ENCODE data around the gene MOSPD2. TPM values are rescaled to one million over a fixed set of nuclear protein-coding genes. Genes with fewer than 3 reads are reported as not detected.

The MOSPD2 gene
- total and polyA plus RNA-seq, 2 of the 8 experiments (the other 6 are each of a cell fraction or from before 2014, with no cell fraction given): 4.5 to 12.1 TPM

DNA sequence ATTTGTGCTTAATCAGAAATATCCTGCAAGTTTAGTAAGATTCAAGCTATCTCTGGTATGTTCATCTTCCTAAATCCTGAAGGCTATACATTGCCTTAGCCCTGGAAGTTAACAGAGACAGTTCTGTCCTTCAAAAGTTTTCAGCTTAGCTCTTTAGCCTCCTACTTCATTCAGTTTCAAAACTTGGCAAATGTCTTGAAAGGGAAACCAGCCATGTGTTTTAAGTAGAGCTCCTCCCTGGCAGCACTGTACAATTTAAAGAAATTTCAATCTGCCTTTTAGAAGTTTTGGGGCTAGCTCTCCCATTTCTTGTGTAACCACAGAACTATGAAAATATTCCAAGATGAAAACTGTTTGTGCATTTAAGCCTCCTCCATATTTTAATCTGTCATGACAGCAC is 47.4 kb upstream of the MOSPD2 start:
- Histone ChIP-seq H3K79me1 (ENCODE audit: low read depth, low read length) (no peaks in the 10 kb centered on the region), H3K27me3 (replicated peaks in 1 of 4; ENCODE audit: control insufficient read depth in 3 of 4, extremely low read depth in 1 of 4, insufficient read depth in 3 of 4, low read length in 3 of 4) (no peaks in the 10 kb centered on the region), H2BK15ac (ENCODE audit: low read length) (no peak overlapping the region), H3K4ac (replicated peaks; ENCODE audit: insufficient read length, low read depth, low read length) (no peak overlapping the region), H2BK12ac (ENCODE audit: low read depth, low read length) (no peak overlapping the region), H3K23ac (ENCODE audit: insufficient read length) (no peak overlapping the region), H2BK120ac (replicated peaks; ENCODE audit: low read depth, low read length) (no peak overlapping the region), H3K36me3 (ENCODE audit: control insufficient read depth in 2 of 4, insufficient read depth in 4 of 4, low read length in 3 of 4) (no peaks in the 10 kb centered on the region), H3K23me2 (ENCODE audit: low read depth, low read length) (no peaks in the 10 kb centered on the region), H3K4me1 (replicated peaks in 1 of 4; ENCODE audit: control insufficient read depth in 3 of 4, insufficient read depth in 4 of 4, low read length in 3 of 4) (no peaks in the 10 kb centered on the region), H3K56ac (replicated peaks; ENCODE audit: insufficient read length, low read depth, low read length) (no peak overlapping the region), H4K20me1 (replicated peaks in 1 of 2; ENCODE audit: control insufficient read depth in 1 of 2, insufficient read depth in 2 of 2, low read length in 2 of 2) (no peaks in the 10 kb centered on the region), H2BK5ac (ENCODE audit: low read depth, low read length) (no peak overlapping the region), H4K5ac (ENCODE audit: insufficient read length, low read depth, low read length) (no peak overlapping the region), H2BK20ac (ENCODE audit: low read length) (no peak overlapping the region), H2AK5ac (ENCODE audit: low read depth, low read length) (no peak overlapping the region), H3K4me3 (ENCODE audit: extremely low read depth in 1 of 4, insufficient read depth in 2 of 4, low read depth in 3 of 4, low read length in 4 of 4) (no peak overlapping the region), H3K18ac (ENCODE audit: extremely low read depth, low read length) (no peak overlapping the region), H3K9ac (replicated peaks in 1 of 4; ENCODE audit: extremely low read depth in 1 of 4, low read depth in 3 of 4, low read length in 3 of 4) (no peak overlapping the region), H3K9me3 (ENCODE audit: insufficient read depth in 2 of 2, low read depth in 1 of 2, low read length in 1 of 2) (no peaks in the 10 kb centered on the region), H3K14ac (ENCODE audit: insufficient read length) (no peak overlapping the region), H4K91ac (replicated peaks; ENCODE audit: insufficient read length, low read length) (no peak overlapping the region), H2AFZ (ENCODE audit: low read length) (no peak overlapping the region), H3K79me2 (ENCODE audit: control insufficient read depth in 1 of 2, insufficient read depth in 2 of 2, low read length in 2 of 2) (no peaks in the 10 kb centered on the region), H4K8ac (ENCODE audit: extremely low read depth, insufficient read depth, low read length) (no peak overlapping the region), H3K4me2 (ENCODE audit: insufficient read depth in 1 of 2, low read depth in 2 of 2, low read length in 2 of 2) (no peak overlapping the region), H3K27ac (ENCODE audit: low read depth, low read length) (no peak overlapping the region)
- ChIA-PET POLR2A (ENCODE audit: partially characterized antibody) (no interaction called here), CTCF (ENCODE audit: partially characterized antibody) (interaction anchor here (0.9 kb wide), 1 partner anchor 415 kb away, joined by 5 read pairs; no protein-coding TSS in a partner anchor)
- no peak for FAIRE-seq
- no peak for DNase-seq (ENCODE audit: low read depth in 1 of 2, low spot score in 2 of 2)
- TF ChIP-seq SIRT6 (IDR thresholded peaks at IDR 0.05; ENCODE audit: low read length): no peak
- TF ChIP-seq ZNF274 (IDR thresholded peaks at IDR 0.05; ENCODE audit: borderline replicate concordance, extremely low read depth, low read length): no peak
- no peak for TF ChIP-seq RAD21 (IDR thresholded peaks at IDR 0.05 in 1 of 2, conservative IDR thresholded peaks at IDR 0.05 in 1 of 2; ENCODE audit: low read depth in 2 of 2, low read length in 2 of 2)
- TF ChIP-seq CEBPB (IDR thresholded peaks at IDR 0.05; ENCODE audit: low read depth, low read length): no peak
- TF ChIP-seq SIN3A (conservative IDR thresholded peaks at IDR 0.05 in 1 of 2, IDR thresholded peaks at IDR 0.05 in 1 of 2; ENCODE audit: low read depth in 1 of 2, low read length in 2 of 2): no peak
- TF ChIP-seq RFX5 (IDR thresholded peaks at IDR 0.05; ENCODE audit: borderline replicate concordance, low read depth, low read length): no peak
- TF ChIP-seq, protein P1, sequence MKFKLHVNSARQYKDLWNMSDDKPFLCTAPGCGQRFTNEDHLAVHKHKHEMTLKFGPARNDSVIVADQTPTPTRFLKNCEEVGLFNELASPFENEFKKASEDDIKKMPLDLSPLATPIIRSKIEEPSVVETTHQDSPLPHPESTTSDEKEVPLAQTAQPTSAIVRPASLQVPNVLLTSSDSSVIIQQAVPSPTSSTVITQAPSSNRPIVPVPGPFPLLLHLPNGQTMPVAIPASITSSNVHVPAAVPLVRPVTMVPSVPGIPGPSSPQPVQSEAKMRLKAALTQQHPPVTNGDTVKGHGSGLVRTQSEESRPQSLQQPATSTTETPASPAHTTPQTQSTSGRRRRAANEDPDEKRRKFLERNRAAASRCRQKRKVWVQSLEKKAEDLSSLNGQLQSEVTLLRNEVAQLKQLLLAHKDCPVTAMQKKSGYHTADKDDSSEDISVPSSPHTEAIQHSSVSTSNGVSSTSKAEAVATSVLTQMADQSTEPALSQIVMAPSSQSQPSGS (IDR thresholded peaks at IDR 0.05; ENCODE audit: low read length): no peak
- TF ChIP-seq CBX5 (IDR thresholded peaks at IDR 0.05; ENCODE audit: low read depth, low read length): no peak
- TF ChIP-seq, protein P2, sequence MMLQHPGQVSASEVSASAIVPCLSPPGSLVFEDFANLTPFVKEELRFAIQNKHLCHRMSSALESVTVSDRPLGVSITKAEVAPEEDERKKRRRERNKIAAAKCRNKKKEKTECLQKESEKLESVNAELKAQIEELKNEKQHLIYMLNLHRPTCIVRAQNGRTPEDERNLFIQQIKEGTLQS (IDR thresholded peaks at IDR 0.05; ENCODE audit: insufficient read depth, low read depth, low read length): no peak
- no peak for TF ChIP-seq SP1 (IDR thresholded peaks at IDR 0.05; ENCODE audit: low read depth, low read length)
- TF ChIP-seq EGR1 (IDR thresholded peaks at IDR 0.05; ENCODE audit: borderline replicate concordance, low read depth, low read length): no peak
- TF ChIP-seq KDM4A (IDR thresholded peaks at IDR 0.05; ENCODE audit: low read depth, low read length, severe bottlenecking): no peak
- no peak for TF ChIP-seq CBX8 (IDR thresholded peaks at IDR 0.05; ENCODE audit: borderline replicate concordance, low read depth, low read length)

Measured in H1 (cell line).